GM04503 (cell line): ENCODE measurements around the gene GTF2I.
"Not testable (repeated sequence)": the region's sequence is repeated elsewhere in the genome, so short reads cannot be mapped to it uniquely, and the experiment has no call there.

Experiments
- DNase-seq: peaks from one replicate; pipeline ENCODE4 v3.0.0-alpha.2; 2012; ENCODE audit warnings: low read depth

GTF2I gene

DNA sequence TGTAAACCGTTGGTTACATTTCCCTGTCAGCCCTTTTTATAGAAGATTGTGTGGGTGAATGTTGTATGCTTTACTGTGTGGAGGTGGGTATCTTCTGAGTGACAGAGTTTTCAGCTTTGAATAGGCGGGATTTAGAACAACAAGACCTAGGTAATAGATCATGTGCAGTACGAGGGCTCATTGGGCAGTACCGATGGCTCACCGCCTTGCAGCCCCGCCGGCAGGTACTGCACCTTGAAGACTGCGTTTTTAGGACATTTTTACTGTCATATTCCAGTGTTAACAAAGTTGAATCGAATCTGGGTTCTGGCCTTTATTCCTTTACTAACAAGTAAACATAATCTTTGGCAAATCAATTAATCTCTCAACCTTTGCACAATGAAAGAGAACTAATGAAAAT is 60.4 kb downstream of the GTF2I start:
- no peak for DNase-seq

DNA sequence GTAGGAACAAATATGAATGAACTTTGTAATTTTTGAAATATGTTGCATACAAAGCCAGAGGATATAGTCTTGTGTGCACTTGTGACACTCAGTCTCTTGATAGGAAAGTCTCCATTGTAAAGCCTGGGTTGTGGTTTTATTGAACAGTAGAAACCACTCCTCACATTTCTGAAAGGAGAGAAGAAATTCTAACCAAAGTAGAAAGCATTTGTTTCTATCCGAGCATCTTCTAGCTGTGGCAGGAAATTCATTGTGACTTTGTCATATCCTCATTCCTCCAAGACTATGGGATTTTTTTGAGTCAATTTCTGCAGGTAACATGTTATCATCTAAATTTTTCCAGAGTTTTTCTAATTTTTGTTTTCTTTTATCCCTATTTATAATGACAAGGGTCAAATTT is 60.8 kb downstream of the GTF2I start:
- DNase-seq: no peak

DNA sequence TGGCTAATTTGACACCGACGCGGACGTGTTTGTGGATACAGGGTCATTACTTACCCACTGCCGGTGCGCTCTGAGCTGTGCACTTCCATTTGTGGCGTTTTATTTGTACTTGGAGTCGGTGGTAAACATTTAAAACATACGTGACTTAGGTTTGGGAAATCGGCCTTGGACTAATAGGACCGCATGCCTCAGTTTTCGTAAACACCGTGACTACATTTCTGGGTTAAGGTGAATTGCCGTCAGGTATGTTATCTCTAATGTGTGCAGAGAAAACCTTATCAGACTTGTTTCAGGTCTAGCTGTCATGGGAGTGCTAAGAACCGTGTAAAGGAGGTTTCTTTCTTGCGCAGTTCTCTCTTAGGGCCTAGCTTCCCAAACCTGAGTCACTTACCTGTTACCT is 64.6 kb downstream of the GTF2I start:
- DNase-seq: no peak

DNA sequence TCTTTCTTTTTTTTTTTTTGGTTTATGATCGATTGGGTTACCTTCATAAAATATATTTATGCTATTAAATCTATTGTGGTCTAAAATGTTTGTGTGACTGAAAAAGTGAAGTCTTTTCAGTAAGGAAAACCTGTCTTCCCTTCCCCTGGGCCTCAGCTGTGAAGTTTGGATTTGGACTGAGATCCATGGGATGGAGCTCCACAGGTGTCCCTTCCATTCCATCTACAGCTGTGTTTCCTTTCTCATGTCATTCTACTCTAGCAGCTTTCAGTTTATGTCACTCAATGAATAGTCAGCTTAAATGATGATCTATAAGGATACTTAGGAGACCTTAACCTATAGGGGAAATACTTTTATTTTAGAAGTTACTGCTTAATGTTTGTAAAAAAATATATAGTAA is 68.3 kb downstream of the GTF2I start:
- DNase-seq: no peak

DNA sequence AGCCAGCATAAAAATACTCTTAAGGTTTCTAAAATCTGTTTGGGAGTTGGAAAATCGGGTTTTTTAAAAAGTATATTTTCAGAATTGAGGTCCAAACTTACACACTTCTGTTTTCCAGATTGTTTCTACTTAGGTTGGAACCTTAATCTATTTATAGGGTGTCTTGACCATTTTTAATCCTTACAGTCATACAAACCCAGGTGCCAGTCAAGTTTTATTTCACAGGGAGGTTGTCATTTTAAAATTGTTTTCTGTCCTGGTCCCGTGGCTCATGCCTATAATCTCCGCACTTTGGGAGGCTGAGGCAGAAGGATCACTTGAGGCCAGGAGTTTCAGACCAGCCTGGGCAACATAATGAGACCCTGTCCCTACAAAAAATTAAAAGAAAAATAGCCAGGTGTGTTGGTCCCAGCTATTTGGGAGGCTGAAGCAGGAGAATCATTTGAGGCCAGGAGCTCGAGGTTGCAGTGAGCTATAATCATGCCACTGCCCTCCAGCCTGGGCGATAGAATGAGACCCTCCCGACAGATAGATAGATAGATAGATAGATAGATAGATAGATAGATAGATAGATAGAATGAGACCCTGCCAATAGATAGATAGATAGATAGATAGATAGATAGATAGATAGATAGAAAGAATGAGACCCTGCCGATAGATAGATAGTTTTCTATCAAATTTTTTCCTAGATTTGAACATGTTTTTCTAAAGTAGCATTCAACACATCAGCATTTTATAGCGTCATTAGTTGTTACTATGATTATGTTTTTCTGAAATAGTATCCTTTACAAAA is 69.0 kb downstream of the GTF2I start:
- no peak for DNase-seq

DNA sequence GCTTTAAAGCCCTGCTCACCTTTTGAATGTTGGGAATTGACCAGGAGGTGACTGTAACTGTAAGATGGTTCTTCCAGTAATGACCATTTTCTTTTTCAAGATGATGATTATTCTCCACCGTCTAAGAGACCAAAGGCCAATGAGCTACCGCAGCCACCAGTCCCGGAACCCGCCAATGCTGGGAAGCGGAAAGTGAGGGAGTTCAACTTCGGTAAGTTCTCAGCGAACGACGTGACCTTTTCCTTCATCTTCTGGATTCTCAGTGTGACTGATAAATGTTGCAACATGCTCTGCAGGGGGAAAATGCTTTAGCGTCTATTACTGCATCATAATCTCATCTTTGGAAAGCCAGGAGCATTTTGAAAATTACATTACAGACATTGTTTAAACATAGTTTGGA is 71.2 kb downstream of the GTF2I start:
- DNase-seq: not testable (repeated sequence)

DNA sequence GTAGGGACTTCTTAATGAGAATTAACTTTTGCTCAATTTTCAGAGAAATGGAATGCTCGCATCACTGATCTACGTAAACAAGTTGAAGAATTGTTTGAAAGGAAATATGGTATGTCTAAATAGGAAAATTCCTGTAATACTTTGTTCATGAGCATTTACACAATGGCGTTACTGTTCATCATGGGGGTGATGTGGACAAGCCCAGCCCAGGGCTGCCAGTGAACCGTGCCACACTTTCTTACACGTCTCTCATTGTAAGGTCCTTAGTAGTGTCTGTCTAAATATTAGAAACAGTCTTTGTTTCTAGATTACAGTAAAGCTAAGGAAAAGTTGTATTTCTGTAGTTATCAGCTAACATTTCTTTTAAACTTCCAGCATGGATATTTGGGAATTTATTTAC is 72.7 kb downstream of the GTF2I start:
- DNase-seq: not testable (repeated sequence)

DNA sequence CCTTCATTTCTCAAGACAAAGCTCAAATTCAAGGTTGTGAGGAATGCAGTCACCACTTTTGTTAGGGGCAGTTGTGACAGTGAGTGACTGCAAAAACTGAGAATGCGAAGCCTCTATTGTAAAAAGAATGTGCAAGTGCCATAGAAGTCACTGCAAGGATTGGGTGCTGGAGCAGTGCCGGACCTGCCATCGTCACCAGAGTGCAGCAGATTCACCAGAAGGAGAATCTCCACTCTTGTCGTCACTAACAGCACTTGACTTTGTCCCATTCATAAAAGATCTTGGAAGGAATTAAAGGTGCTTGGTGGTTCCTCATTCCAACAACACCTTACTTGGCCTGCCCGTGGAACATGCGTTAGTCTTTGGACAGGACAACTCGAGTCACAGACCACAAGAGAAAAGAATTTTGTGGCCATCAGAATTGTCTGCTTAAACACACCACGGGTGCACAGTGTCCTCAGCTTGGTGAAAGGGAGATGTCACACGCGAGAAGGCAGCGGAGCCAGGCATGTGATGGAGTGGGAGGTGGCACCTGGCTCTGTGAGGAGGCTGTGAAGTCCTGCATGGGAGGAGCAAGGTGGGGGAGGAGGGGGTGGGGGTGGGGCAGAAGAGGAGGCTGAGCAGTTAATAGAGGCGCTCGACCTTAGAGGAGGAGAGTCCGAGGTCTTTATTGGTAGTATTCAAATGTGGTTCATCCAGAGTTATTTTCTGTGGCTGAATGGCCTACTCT is 82.6 kb downstream of the GTF2I start:
- DNase-seq: not testable (repeated sequence)

DNA sequence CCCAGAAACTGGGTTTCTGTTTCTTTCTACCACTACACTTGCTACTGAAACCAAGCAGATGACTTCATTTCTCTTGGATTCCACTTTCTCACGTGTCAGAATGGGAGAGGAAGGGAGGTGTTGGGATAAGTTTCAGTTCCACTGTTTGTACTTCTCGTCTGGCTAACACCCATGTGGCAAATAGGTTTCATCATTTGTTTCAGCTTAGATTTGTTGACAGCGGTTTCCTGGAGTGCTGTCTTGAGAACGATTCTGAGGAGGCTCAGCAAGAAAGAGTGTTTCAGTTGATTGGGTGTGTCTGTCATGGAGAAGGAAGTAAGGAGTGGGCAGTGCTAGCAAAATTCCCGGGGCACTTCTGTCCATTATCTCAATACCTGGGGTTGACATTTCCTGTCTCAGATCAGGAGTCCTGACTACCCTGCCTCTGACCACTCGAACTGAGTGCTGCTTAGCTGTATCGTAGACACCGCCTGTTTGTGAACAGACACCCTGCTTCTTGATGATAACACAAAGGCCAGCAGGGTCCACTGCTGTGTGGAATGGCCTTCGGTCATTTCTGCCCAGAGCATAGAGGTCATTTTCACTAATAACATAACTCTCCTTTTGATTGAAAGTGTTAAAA is 86.5 kb downstream of the GTF2I start:
- not testable (repeated sequence) for DNase-seq

DNA sequence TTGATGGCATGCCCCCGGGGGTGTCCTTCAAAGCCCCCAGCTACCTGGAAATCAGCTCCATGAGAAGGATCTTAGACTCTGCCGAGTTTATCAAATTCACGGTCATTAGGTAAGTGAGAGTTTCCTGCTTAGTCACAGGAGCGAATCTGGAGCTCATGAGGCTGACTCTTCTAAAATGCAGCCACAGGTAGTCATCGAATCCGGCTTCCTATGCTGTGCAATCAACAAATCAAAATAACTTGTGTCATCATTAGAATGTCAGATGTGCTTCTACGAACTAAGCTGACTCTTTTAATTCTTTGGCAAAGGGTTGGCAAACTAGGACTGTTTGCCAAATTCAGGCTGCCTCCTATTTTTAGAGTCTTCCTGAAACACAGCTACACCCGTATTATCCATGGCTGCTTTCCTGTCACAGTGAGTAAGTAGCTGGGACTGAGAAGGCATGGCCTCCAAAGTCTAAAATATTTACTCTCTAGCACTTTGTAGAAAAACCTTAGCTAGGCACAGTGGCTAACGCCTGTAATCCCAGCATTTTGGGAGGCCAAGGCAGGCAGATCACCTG is 96.5 kb downstream of the GTF2I start:
- DNase-seq: not testable (repeated sequence)

DNA sequence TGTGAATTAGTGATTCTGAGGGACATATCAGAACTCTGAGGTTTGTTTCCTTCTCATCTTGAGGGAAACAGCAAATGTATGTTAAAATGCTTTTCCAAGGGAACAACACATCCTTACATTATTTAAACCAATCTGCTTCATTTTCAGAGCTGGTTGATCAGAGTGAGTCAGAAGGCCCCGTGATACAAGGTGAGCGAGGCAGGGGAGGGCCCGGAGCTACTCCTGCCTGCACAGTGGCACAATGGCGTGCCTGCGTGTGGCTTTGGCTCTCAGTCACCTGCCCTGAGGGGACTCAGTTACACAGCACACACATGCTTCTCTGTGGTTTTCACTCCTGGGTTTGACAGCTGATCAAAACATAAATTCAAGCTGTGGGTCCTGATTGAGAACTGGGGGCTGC is 99.2 kb downstream of the GTF2I start:
- DNase-seq: not testable (repeated sequence)

DNA sequence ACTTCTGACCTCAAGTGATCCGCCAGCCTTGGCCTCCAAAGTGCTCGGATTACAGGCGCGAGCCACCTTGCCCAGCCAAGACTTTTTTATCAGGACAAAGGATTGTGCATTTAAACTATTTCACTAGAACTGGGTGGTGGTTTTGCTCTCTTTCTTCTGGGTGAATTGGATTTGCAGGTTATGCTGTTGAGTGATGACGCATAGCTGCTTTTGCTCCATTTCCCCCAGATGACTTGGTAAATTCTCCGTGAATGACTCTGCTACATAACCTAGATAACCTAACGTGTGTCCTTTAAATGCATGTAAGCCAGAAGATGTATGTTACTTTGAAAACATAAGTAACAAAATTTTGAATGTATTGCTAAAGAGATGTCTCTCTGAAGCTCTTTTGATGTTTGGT is 100.8 kb downstream of the GTF2I start:
- not testable (repeated sequence) for DNase-seq

DNA sequence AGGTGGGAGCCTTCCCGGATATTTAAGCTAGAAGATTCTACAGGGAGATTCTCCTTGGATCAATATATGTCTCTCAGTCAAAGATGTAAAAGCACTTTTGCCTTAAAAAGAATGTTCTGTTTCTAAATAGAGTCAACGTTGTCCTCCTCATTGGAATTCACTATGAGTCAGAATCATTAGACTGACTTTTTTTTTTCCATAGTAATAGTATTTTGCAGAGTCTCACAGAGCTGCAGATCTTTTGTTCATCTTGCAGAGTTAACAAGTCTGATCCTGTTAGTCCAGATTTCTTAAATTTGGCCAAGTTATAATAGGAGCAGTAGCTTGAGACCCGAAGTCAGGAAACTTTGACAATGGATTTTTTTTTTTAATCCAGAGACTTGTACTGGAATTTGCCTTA is 101.5 kb downstream of the GTF2I start:
- not testable (repeated sequence) for DNase-seq

DNA sequence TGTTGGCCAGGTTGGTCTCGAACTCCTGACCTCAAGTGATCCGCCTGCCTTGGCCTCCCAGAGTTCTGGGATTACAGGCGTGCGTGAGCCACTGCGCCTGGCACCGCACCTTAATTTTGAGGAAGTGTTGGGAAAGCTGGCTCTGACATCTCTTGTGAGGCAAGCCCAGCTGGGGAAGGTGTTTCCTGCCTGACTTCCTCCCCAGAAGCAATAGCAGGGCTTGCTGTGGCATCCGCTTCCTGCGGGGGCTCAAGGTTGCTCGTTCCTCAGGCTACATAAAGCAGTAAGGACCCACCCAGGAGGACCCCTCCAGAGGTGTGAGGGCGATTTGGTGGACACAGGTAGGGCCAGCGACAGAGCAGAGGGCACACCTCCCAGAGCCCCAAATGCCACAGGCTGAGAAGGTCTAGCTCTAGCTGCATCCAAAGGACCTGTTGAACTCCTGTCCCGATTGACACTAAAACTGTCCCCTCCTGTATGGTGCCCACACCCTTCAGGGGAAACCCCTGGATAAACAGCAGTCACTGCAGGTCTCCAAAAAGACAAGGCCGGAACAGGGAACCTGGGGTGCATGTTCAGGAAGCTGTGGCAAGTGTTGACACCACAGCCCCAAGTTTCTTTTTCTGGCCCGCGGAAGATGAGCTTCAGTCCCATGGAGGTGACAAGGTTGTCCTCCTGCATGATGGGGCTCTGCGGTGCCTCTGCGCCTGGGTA is 107.8 kb downstream of the GTF2I start:
- not testable (repeated sequence) for DNase-seq

DNA sequence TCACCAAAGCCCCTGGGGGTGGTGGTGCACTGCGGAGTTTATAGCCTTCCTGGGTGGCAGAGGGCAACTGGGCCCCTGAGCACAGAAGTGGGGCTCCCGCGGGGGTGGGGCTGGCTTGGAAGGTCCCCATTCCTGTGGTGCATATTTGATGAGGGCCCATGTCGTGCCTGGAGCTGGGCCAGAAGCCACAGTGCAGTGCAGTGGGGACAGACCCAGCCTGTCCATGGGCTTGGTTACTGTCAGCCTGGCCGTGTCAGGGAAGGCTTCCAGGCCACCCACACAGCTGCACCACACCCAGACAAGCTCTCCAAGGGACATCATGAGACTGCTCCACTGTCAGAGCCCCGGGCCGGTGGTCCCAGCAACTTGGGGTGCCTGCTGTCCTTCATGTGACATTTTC is 109.0 kb downstream of the GTF2I start:
- not testable (repeated sequence) for DNase-seq

DNA sequence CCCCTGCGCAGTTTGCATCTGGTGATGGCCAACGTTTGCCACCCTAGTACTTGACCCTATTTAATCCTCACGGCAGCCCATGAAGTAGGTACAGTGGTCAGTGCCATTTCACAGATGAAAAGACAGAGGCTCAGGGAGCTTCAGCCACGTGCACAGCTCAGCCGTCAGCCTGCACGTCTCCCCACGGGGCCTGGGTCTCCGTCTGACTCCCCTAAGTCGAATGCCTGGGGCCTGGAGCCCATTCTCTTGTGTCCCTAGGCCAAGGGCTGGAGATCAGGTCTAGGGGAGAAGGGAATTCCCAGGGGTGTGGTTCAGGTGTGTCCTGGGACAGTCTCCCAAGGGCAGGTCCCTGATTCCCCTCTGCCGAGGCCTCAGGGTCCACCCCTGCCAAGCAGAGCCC is 109.5 kb downstream of the GTF2I start:
- not testable (repeated sequence) for DNase-seq

DNA sequence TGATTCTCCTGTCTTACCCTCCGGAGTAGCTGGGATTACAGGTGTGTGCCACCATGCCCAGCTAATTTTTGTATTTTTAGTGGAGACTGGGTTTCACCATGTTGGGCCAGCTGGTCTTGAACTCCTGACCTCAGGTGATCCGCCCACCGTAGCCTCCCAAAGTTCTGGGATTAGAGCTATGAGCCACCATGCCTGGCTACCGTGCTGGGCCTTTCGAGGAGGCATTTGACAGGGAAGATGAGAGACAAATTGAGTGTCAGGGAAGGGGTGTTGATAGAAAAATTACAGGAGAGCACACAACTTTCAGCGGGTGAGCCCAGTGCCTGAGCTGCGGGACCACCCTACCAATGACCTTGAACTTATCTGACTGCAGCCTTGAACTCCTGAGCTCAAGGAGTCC is 112.5 kb downstream of the GTF2I start:
- DNase-seq: not testable (repeated sequence)

DNA sequence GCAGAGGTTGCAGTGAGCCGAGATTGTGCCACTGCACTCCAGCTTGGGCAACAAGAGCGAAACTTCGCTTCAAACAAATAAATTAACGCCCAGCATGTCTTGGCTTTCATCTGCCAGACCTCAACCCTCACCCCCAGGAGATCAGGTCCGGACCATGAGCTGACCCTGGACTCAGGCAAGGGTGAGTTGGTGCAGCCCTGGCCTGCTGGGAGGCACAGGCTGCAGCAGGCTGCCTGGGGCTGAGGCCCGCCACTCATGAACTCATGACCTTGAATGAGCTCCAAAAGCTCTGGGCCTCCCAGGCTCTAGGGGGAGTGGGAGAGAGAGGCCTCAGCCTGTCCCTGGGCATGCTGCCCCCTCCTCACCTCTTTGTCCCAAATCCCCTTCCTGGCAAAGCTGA is 114.6 kb downstream of the GTF2I start:
- DNase-seq: not testable (repeated sequence)

DNA sequence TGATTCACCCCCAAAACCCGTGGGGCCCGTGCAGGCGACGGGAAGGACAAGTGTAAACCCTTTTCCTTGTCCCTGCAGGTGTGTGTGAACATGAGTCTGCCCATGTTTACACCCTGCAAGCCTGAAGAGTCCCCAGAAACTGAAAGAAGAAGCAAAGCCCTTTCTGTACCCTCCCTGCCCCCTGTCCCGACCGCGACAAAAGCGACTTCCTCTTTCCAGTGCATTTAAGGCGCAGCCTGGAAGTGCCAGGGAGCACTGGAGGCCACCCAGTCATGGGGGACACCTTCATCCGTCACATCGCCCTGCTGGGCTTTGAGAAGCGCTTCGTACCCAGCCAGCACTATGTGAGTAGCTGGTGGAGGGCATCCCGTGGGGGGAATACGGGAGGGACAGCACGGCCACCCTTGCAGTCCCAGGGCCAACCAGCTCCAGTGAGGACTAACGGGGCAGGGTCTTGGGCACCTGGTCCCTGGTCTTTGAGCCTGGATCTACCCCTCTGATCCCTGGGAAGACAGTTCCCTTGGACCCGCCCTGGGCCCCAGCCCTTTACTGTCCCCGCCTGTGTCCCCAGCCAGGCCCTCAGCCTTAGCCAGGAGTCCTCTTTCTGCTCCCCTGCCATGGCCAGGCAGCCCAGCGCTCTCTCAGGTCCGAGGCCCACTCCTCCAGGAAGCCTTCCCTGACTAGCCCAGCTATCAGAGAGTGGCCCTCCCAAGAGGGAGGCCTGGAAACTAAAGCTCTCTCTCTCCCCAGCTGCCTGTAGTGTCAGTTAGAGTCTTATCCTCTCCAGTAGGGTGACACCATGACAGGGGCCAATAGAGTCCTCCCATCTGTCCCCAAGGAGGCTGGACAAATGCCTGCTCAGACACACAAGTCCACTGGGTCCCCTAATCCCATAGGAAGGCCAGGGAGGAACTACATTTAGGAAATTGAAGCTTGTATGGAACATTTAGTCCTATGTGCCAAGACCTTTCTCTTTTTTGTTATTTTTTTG is 116.5 kb downstream of the GTF2I start, which contains the start of gene NCF1:
TSS of gene NCF1 (plus strand) at position 252 of the 991 bp plus-strand sequence. CDS start at position 273, 21 bp downstream.
- not testable (repeated sequence) for DNase-seq

DNA sequence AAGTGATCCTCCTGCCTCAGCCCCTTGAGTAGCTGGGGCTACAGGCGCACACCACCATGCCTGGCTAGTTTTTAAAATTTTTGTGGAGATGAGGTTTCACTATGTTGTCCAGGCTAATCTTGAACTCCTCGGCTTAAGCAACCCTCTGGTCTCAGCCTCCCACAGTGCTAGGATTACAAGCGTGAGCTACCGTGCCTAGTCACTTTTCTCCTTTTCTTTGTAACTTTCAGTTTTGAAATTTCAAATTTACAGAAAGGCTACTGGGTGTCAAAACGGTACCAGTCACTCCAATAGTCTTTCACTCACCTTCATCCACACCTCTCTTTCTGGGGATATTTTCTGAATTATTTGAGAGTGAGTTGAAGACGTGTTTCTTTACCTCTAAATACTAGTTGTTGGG is 117.6 kb downstream of the GTF2I start:
- DNase-seq: not testable (repeated sequence)

DNA sequence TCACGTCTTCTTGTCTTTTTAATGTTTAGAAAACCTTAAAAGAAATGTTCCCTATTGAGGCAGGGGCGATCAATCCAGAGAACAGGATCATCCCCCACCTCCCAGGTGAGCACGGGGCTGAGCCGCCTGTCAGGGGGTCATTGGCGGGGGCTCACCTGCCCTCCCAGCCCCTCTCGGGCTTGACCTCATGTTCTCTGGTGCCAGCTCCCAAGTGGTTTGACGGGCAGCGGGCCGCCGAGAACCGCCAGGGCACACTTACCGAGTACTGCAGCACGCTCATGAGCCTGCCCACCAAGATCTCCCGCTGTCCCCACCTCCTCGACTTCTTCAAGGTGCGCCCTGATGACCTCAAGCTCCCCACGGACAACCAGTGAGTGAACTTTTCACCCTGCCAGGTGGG is 121.5 kb downstream of the GTF2I start:
- DNase-seq: not testable (repeated sequence)
